GM12878 (cell line): ENCODE results near the gene SORL1. TPM values are rescaled to one million over a fixed set of nuclear protein-coding genes. Genes with fewer than 3 reads are reported as not detected.

Experiments used
- ATAC-seq: fragments of 200-7000 bp; cut with Tn5 transposase; 3 replicates; pipeline ENCODE4 v1.9.1; 2020; ENCODE audit warnings: mild to moderate bottlenecking, moderate library complexity
- BruUV-seq: library from RNA; stranded (reverse); fragments of 400-500 nt; replicated peaks from 2 replicates; lab custom pipeline; 2021; lab: Mats Ljungman, UMichigan
- CTCF ChIA-PET: fragments of 300-600 bp; sonication (Branson Sonifier 250); formaldehyde crosslinking; extraction: SDS; loops from one replicate; lab custom pipeline; 2021; ENCODE audit warnings: inconsistent platforms; lab: Yijun Ruan, JAX
- POLR2A ChIA-PET: fragments of 350-600 bp; formaldehyde crosslinking; extraction: SDS; loops from one replicate; lab custom pipeline; 2021; ENCODE audit warnings: inconsistent platforms; lab: Charles Lee
- RAD21 ChIA-PET: fragments of 300-600 bp; sonication (Branson Sonifier 250); formaldehyde crosslinking; loops from one replicate; lab custom pipeline; 2023; ENCODE audit warnings: antibody characterized with exemption; ENCODE audit not compliant: unreplicated experiment; lab: Charles Lee
- SMC1A ChIA-PET: fragments of 300-600 bp; sonication (Branson Sonifier 250); formaldehyde crosslinking; loops from one replicate; lab custom pipeline; 2023; ENCODE audit not compliant: unreplicated experiment, uncharacterized antibody; lab: Charles Lee
- DNase-seq: peaks from one replicate; pipeline ENCODE4 v3.0.0-alpha.2; 2011; ENCODE audit warnings: low read depth, low spot score
- FAIRE-seq: peaks from 3 replicates; lab custom pipeline; 2011; peaks lifted over from hg19 to GRCh38; lab: Jason Lieb, UNC
- H2AFZ ChIP-seq: 2 replicates; pipeline ENCODE4 v1.6.0; 2011; ENCODE audit warnings: low read depth, low read length, control low read depth; ENCODE audit not compliant: control insufficient read depth
- H3K27ac ChIP-seq: 2 replicates; pipeline ENCODE4 v1.5.1; 2011; ENCODE audit warnings: control low read depth; ENCODE audit not compliant: control insufficient read depth, insufficient read depth
- H3K27me3 ChIP-seq, 2 experiments: replicated peaks in 1 of 2; 2 replicates each; pipeline versions ENCODE4 v1.6.0 to v1.6.1; 2011; ENCODE audit warnings: low read length in 1 of 2; ENCODE audit not compliant: control insufficient read depth in 2 of 2, insufficient read depth in 2 of 2
- H3K36me3 ChIP-seq, 2 experiments: 2 replicates each; pipeline ENCODE4 v1.5.1; 2011; ENCODE audit warnings: low read length in 1 of 2; ENCODE audit not compliant: control insufficient read depth in 2 of 2, insufficient read depth in 2 of 2
- H3K4me1 ChIP-seq: 2 replicates; pipeline ENCODE4 v1.6.1; 2011; ENCODE audit warnings: mild to moderate bottlenecking, low read length, moderate library complexity, mixed read lengths; ENCODE audit not compliant: control insufficient read depth, insufficient read depth
- H3K4me2 ChIP-seq: 2 replicates; pipeline ENCODE4 v1.6.0; 2011; ENCODE audit warnings: control low read depth; ENCODE audit not compliant: control insufficient read depth, insufficient read depth
- H3K4me3 ChIP-seq: fragments of 200-600 bp; sonication (generic); 2 replicates; pipeline ENCODE4 v1.5.1; 2016
- H3K79me2 ChIP-seq: 2 replicates; pipeline ENCODE4 v1.6.0; 2011; ENCODE audit warnings: low read length; ENCODE audit not compliant: control insufficient read depth, insufficient read depth
- H3K9ac ChIP-seq: 2 replicates; pipeline ENCODE4 v1.8.0; 2011; ENCODE audit warnings: low read length, control low read depth, mixed read lengths; ENCODE audit not compliant: control insufficient read depth, insufficient read depth
- H3K9me3 ChIP-seq: replicated peaks from 3 replicates; pipeline ENCODE4 v1.5.1; 2011; ENCODE audit warnings: mild to moderate bottlenecking, low read length; ENCODE audit not compliant: control insufficient read depth, insufficient read depth
- H4K20me1 ChIP-seq: 2 replicates; pipeline ENCODE4 v1.6.0; 2011; ENCODE audit not compliant: control insufficient read depth, insufficient read depth
- BHLHE40 ChIP-seq, 2 experiments: fragments of 450-650 bp in 1 of 2; IDR thresholded peaks; 2 replicates each; pipeline ENCODE4 v1.6.1; 2011 to 2017; ENCODE audit warnings: low read depth in 2 of 2, borderline replicate concordance in 1 of 2, improper control_type of control experiment in 1 of 2, low read length in 1 of 2, mild to moderate bottlenecking in 1 of 2
- BMI1 ChIP-seq: fragments of 450-650 bp; IDR thresholded peaks from 2 replicates; pipeline ENCODE4 v1.6.1; 2016; ENCODE audit warnings: mild to moderate bottlenecking, moderate library complexity, borderline replicate concordance
- CREB1 ChIP-seq: IDR thresholded peaks from 2 replicates; pipeline ENCODE4 v1.6.1; 2012; ENCODE audit warnings: low read depth, mild to moderate bottlenecking, inconsistent platforms
- DPF2 ChIP-seq: fragments of 450-650 bp; IDR thresholded peaks from 2 replicates; pipeline ENCODE4 v1.6.1; 2017; ENCODE audit warnings: mild to moderate bottlenecking
- MEF2A ChIP-seq: IDR thresholded peaks from 2 replicates; pipeline ENCODE4 v1.6.1; 2011; ENCODE audit warnings: low read depth, mild to moderate bottlenecking, low read length, moderate library complexity; ENCODE audit not compliant: insufficient read depth
- MTA3 ChIP-seq: IDR thresholded peaks from 2 replicates; pipeline ENCODE4 v1.6.1; 2012; ENCODE audit warnings: low read length, inconsistent platforms, borderline replicate concordance
- MXI1 ChIP-seq: fragments of 150-350 bp; IDR thresholded peaks from 2 replicates; pipeline ENCODE4 v1.6.1; 2011; ENCODE audit warnings: low read depth, mild to moderate bottlenecking, inconsistent platforms, low read length, improper control_type of control experiment
- NR2F1 ChIP-seq: fragments of 450-650 bp; conservative IDR thresholded peaks from 2 replicates; pipeline ENCODE4 v1.6.1; 2017; ENCODE audit warnings: mild to moderate bottlenecking
- PAX5 ChIP-seq: IDR thresholded peaks from 2 replicates; pipeline ENCODE4 v1.6.1; 2011; ENCODE audit warnings: low read depth, low read length, borderline replicate concordance
- RAD51 ChIP-seq: fragments of 450-650 bp; IDR thresholded peaks from 2 replicates; pipeline ENCODE4 v1.6.1; 2016; ENCODE audit warnings: moderate library complexity, mild to moderate bottlenecking, inconsistent platforms
- RUNX3 ChIP-seq: IDR thresholded peaks from 2 replicates; pipeline ENCODE4 v1.6.1; 2012; ENCODE audit warnings: low read length, inconsistent platforms
- SMAD1 ChIP-seq: fragments of 450-650 bp; IDR thresholded peaks from 2 replicates; pipeline ENCODE4 v1.6.1; 2018; ENCODE audit warnings: mild to moderate bottlenecking, low read depth; ENCODE audit not compliant: partially characterized antibody
- WGBS: methylation state at CpG from one replicate; pipeline ENCODE4 v1.1.6; 2016; ENCODE audit warnings: low lambda C conversion rate; ENCODE audit not compliant: insufficient replicate concordance, insufficient coverage; ENCODE audit errors: missing lambda C conversion rate; 5-methylcytosine and 5-hydroxymethylcytosine counted together
- in situ Hi-C: fragments of 300-500 bp; cut with MboI; formaldehyde crosslinking; loops from 9 replicates; pipeline ENCODE4 v1.14.3; 2018; ENCODE audit warnings: mixed read lengths
- intact Hi-C: fragments of 100-400 bp; cut with micrococcal nuclease; formaldehyde crosslinking; loops from one replicate; pipeline ENCODE4 v1.14.2; 2022; ENCODE audit not compliant: unreplicated experiment
- polyA plus RNA-seq, 11 experiments: library from polyadenylated mRNA; depleted of rRNA in 4 of 11; unstranded in 6 of 11; stranded (reverse) in 5 of 11; fragments of >200 nt; fragmentation: Nextera tagmentation in 4 of 11; fragmentation: Illumina TruSeq in 1 of 11; extraction: Ambion mirVana in 4 of 11; extraction: Trizol in 1 of 11; gene quantifications; 1 replicate in 1 of 11; 2 replicates in 10 of 11; pipeline versions ENCODE4 v1.2.1 to v1.2.3, GENCODE V29; 2011 to 2016; ENCODE audit warnings: inconsistent platforms in 2 of 11, missing spikeins in 2 of 11, low read depth in 1 of 11
- total RNA-seq, 4 experiments: library from RNA; depleted of rRNA in 3 of 4; stranded (reverse); fragments of >200 nt in 3 of 4; fragmentation: Illumina TruSeq in 1 of 4; extraction: Trizol in 1 of 4; gene quantifications; 2 replicates each; pipeline versions ENCODE4 v1.2.1 to v1.2.3, GENCODE V29; 2013 to 2021
- TF ChIP-seq, protein P1 (sequence below): fragments of 450-650 bp; IDR thresholded peaks from 2 replicates; pipeline ENCODE4 v1.6.1; 2017; ENCODE audit warnings: mild to moderate bottlenecking, low read depth, inconsistent platforms; ENCODE audit not compliant: poor library complexity, severe bottlenecking
- TF ChIP-seq, protein P2 (sequence below): fragments of 450-650 bp; IDR thresholded peaks from 2 replicates; pipeline ENCODE4 v1.6.1; 2017; ENCODE audit warnings: mild to moderate bottlenecking, moderate library complexity
- TF ChIP-seq, protein P3 (sequence below): IDR thresholded peaks from 2 replicates; pipeline ENCODE4 v1.6.1; 2012; ENCODE audit warnings: low read length, inconsistent platforms

The SORL1 gene
- total and polyA plus RNA-seq, 10 of the 15 experiments (the other 5 are each of a cell fraction or from before 2014, with no cell fraction given): 20.2 to 107 (median 59.9) TPM

DNA sequence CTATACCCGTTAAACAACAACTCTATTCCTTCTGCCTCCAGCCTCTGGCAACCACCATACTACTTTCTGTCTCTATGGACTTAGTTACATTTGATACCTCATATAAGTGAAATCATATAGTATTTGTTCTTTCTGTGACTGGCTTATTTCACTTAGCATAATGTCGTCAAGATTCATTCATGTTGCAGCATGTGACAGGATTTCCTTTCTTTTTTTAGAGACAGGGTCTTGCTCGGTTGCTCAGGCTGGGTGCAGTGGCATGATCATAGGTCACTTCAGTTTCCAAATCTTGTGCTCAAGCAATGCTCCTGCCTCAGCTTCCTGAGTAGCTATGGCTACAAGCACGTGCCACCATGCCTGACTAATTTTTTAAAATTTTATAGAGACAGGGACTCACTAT lies 29.4 kb upstream of the SORL1 start:
- H3K9me3 ChIP-seq: no peaks in the 10 kb centered on the region; the same call in 2 of the 3 replicates
- ChIA-PET POLR2A (interaction anchor here (1.3 kb wide), 1 partner anchor 24 kb away, joined by 3 read pairs; no protein-coding TSS in a partner anchor), CTCF (interaction anchor here (0.6 to 4.3 kb wide), 4 partner anchors 8 to 105 kb away, joined by 3 to 21 read pairs (median 4); no protein-coding TSS in a partner anchor), SMC1A (interaction anchor here (1.6 to 10.5 kb wide), 5 partner anchors 10 to 168 kb away, joined by 4 to 103 read pairs (median 34); no protein-coding TSS in a partner anchor), RAD21 (interaction anchor here (2.4 kb wide), 1 partner anchor 55 kb away, joined by 16 read pairs; no protein-coding TSS in a partner anchor)
- H3K27me3 ChIP-seq: no peaks in the 10 kb centered on the region
- no TSS peak for BruUV-seq
- peak; percentile 72 for DNase-seq
- H3K27ac ChIP-seq: no peak overlapping the region
- no peak overlapping the region for H3K4me3 ChIP-seq
- peak overlapping the region; percentile 46 for H2AFZ ChIP-seq
- 1% methylated on average over 4 of the region's 4 CpGs for WGBS
- peak; percentile 38 for FAIRE-seq
- H3K9ac ChIP-seq: no peak overlapping the region
- intact Hi-C loops (loop anchor here (5.0 kb wide), 2 partner anchors 55 to 85 kb away; no protein-coding TSS in a partner anchor), in situ Hi-C loops (no loop called here)
- H3K36me3 ChIP-seq: no peaks in the 10 kb centered on the region
- H3K4me1 ChIP-seq: peaks cover 53% of the 10 kb centered on the region
- ATAC-seq: peak; percentile 70
- H3K79me2 ChIP-seq: no peaks in the 10 kb centered on the region
- peak overlapping the region; percentile 72 for H3K4me2 ChIP-seq
- no peaks in the 10 kb centered on the region for H4K20me1 ChIP-seq
- TF ChIP-seq DPF2 (no peak), BMI1 (peak; percentile 51; the same call in 1 of the 2 replicates), MTA3 (0 out of 2 replicates have a peak, but pooled peaks have one; percentile 48), RAD51 (peak; percentile 78), NR2F1 (0 out of 2 replicates have a peak, but pooled peaks have one; percentile 20), CREB1 (peak; percentile 62; the same call in 1 of the 2 replicates), BHLHE40 (IDR thresholded peaks at IDR 0.05; ENCODE audit: borderline replicate concordance in 1 of 2, low read depth in 2 of 2, low read length in 1 of 2) (peak; percentile 91 to 92), PAX5 (0 out of 2 replicates have a peak, but pooled peaks have one; percentile 37), MXI1 (0 out of 2 replicates have a peak, but pooled peaks have one; percentile 32), MEF2A (peak; percentile 61; the same call in 1 of the 2 replicates), SMAD1 (no peak), RUNX3 (0 out of 2 replicates have a peak, but pooled peaks have one; percentile 15)
- TF ChIP-seq, protein P1, sequence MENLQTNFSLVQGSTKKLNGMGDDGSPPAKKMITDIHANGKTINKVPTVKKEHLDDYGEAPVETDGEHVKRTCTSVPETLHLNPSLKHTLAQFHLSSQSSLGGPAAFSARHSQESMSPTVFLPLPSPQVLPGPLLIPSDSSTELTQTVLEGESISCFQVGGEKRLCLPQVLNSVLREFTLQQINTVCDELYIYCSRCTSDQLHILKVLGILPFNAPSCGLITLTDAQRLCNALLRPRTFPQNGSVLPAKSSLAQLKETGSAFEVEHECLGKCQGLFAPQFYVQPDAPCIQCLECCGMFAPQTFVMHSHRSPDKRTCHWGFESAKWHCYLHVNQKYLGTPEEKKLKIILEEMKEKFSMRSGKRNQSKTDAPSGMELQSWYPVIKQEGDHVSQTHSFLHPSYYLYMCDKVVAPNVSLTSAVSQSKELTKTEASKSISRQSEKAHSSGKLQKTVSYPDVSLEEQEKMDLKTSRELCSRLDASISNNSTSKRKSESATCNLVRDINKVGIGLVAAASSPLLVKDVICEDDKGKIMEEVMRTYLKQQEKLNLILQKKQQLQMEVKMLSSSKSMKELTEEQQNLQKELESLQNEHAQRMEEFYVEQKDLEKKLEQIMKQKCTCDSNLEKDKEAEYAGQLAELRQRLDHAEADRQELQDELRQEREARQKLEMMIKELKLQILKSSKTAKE: no peak
- TF ChIP-seq, protein P2, sequence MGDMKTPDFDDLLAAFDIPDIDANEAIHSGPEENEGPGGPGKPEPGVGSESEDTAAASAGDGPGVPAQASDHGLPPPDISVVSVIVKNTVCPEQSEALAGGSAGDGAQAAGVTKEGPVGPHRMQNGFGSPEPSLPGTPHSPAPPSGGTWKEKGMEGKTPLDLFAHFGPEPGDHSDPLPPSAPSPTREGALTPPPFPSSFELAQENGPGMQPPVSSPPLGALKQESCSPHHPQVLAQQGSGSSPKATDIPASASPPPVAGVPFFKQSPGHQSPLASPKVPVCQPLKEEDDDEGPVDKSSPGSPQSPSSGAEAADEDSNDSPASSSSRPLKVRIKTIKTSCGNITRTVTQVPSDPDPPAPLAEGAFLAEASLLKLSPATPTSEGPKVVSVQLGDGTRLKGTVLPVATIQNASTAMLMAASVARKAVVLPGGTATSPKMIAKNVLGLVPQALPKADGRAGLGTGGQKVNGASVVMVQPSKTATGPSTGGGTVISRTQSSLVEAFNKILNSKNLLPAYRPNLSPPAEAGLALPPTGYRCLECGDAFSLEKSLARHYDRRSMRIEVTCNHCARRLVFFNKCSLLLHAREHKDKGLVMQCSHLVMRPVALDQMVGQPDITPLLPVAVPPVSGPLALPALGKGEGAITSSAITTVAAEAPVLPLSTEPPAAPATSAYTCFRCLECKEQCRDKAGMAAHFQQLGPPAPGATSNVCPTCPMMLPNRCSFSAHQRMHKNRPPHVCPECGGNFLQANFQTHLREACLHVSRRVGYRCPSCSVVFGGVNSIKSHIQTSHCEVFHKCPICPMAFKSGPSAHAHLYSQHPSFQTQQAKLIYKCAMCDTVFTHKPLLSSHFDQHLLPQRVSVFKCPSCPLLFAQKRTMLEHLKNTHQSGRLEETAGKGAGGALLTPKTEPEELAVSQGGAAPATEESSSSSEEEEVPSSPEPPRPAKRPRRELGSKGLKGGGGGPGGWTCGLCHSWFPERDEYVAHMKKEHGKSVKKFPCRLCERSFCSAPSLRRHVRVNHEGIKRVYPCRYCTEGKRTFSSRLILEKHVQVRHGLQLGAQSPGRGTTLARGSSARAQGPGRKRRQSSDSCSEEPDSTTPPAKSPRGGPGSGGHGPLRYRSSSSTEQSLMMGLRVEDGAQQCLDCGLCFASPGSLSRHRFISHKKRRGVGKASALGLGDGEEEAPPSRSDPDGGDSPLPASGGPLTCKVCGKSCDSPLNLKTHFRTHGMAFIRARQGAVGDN: peak; percentile 71
- TF ChIP-seq, protein P3, sequence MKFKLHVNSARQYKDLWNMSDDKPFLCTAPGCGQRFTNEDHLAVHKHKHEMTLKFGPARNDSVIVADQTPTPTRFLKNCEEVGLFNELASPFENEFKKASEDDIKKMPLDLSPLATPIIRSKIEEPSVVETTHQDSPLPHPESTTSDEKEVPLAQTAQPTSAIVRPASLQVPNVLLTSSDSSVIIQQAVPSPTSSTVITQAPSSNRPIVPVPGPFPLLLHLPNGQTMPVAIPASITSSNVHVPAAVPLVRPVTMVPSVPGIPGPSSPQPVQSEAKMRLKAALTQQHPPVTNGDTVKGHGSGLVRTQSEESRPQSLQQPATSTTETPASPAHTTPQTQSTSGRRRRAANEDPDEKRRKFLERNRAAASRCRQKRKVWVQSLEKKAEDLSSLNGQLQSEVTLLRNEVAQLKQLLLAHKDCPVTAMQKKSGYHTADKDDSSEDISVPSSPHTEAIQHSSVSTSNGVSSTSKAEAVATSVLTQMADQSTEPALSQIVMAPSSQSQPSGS: 0 out of 2 replicates have a peak, but pooled peaks have one; percentile 30
